Motor neuron (in vitro differentiated cells): Measurements from ENCODE around the gene FUBP3. TPM values are rescaled to one million over a fixed set of nuclear protein-coding genes. Genes with fewer than 3 reads are reported as not detected.

ENCODE experiments used
- ATAC-seq, 8 experiments: fragments of 200-7000 bp; cut with Tn5 transposase; replicated peaks in 6 of 8; 2 replicates each; pipeline ENCODE4 v1.8.0; 2021; ENCODE audit warnings: mild to moderate bottlenecking in 8 of 8, moderate library complexity in 8 of 8
- H3K27ac ChIP-seq, 2 donors: fragments of 250-450 bp; sonication (Bioruptor Pico); 2 replicates each; pipeline ENCODE4 v1.9.0; 2021; ENCODE audit warnings: antibody characterized with exemption in 2 of 2, mild to moderate bottlenecking in 2 of 2, moderate library complexity in 1 of 2
- H3K4me1 ChIP-seq, 2 donors: fragments of 250-450 bp; sonication (Bioruptor Pico); replicated peaks in 1 of 2; 2 replicates each; pipeline ENCODE4 v1.6.1; 2021; ENCODE audit warnings: antibody characterized with exemption in 2 of 2, mild to moderate bottlenecking in 2 of 2, moderate library complexity in 1 of 2
- H3K4me3 ChIP-seq, 5 donors: fragments of 250-450 bp; sonication (Bioruptor Pico); 2 replicates each; pipeline ENCODE4 v1.9.0; 2021; ENCODE audit warnings: antibody characterized with exemption in 5 of 5, mild to moderate bottlenecking in 5 of 5, moderate library complexity in 4 of 5
- WGBS, 10 experiments: fragments of 450-650 bp; shearing (Covaris generic); methylation state at CpG; one replicate each; pipeline ENCODE4 v1.0.0; 2022; 5-methylcytosine and 5-hydroxymethylcytosine counted together
- in situ Hi-C, 9 experiments: fragments of 400-800 bp; cut with MboI; loops; one replicate each; pipeline ENCODE4 v1.15.0; 2021; ENCODE audit warnings: low sequenced_read_pairs in 9 of 9, low pct_unique_long_range_greater_than_20kb in 2 of 9; ENCODE audit not compliant: unreplicated experiment in 9 of 9
- total RNA-seq, 8 experiments: library from RNA; unstranded; fragments of 300-600 nt; gene quantifications; 2 replicates each; pipeline versions ENCODE4 v1.2.3 to v1.2.4, GENCODE V29; 2022

Gene FUBP3
- 10 to 100 TPM; 32.5 to 65.0 (median 50.9) TPM for total RNA-seq

- Histone ChIP-seq H3K27ac (peak within 1 kb of the TSS; percentile 61 to 83), H3K4me1 (peaks cover 6 to 8% of the 10 kb centered on the region in 2 donors), H3K4me3 (peak within 1 kb of the TSS; percentile 61 to 99 (median 89))
- in situ Hi-C loops: no loop called here
- peak; percentile 87 to 97 (median 92) for ATAC-seq
- 0 to 12% (median 0%) methylated on average over 1 to 10 of the region's 74 CpGs; no CpG with 5 or more reads in 3 of the 10 experiments for WGBS, 10 experiments
These were observed at the start of gene FUBP3 for GRCh38 chr9:130578865-130579737. FUBP3 (plus strand) TSS chr9:130579577; CDS start chr9:130579681, 104 bp downstream.

GRCh38 chr9:130530938-130531337, 48.4 kb upstream of the FUBP3 start:
- no peak overlapping the region for H3K27ac ChIP-seq
- peaks cover 9 to 17% of the 10 kb centered on the region in 2 donors for H3K4me1 ChIP-seq
- ATAC-seq: peak in 3 of 8 experiments; percentile 47 to 97 (median 84)
- H3K4me3 ChIP-seq: no peak overlapping the region
- 0 to 100% (median 85%) methylated on average over 1 to 9 of the region's 9 CpGs; no CpG with 5 or more reads in 1 of the 10 experiments for WGBS, 10 experiments
- in situ Hi-C loops: no loop called here

- peaks cover 14 to 19% of the 10 kb centered on the region in 2 donors for H3K4me1 ChIP-seq
- in situ Hi-C loops: no loop called here
- no peak overlapping the region for H3K27ac ChIP-seq
- no peak overlapping the region for H3K4me3 ChIP-seq
- ATAC-seq: no peak
- 92 to 100% (median 95%) methylated on average over 1 to 7 of the region's 8 CpGs; no CpG with 5 or more reads in 3 of the 10 experiments for WGBS, 10 experiments
These were observed 47.7 kb upstream of the FUBP3 start for GRCh38 chr9:130531670-130532069.

- no peak overlapping the region for H3K4me3 ChIP-seq
- H3K4me1 ChIP-seq: peaks cover 10 to 11% of the 10 kb centered on the region in 2 donors
- 50 to 96% (median 73%) methylated on average over 1 to 6 of the region's 10 CpGs; no CpG with 5 or more reads in 5 of the 10 experiments for WGBS, 10 experiments
- ATAC-seq: no peak
- in situ Hi-C loops: no loop called here
- no peak overlapping the region for H3K27ac ChIP-seq
These were observed 46.8 kb upstream of the FUBP3 start for GRCh38 chr9:130532426-130533080.

- H3K4me3 ChIP-seq: peak overlapping the region; percentile 5 to 27 (median 20)
- 0 to 37% (median 8%) methylated on average over 1 to 8 of the region's 28 CpGs; no CpG with 5 or more reads in 4 of the 10 experiments for WGBS, 10 experiments
- H3K4me1 ChIP-seq: peaks cover 10% of the 10 kb centered on the region in 2 donors
- in situ Hi-C loops: no loop called here
- ATAC-seq: peak in 7 of 8 experiments; percentile 57 to 97 (median 95)
- peak overlapping the region; percentile 51 to 71 for H3K27ac ChIP-seq
These were observed 43.4 kb upstream of the FUBP3 start for GRCh38 chr9:130535818-130536521.

GRCh38 chr9:130536701-130537107, 42.7 kb upstream of the FUBP3 start:
- 82 to 100% (median 100%) methylated on average over 1 to 2 of the region's 3 CpGs; no CpG with 5 or more reads in 6 of the 10 experiments for WGBS, 10 experiments
- Histone ChIP-seq H3K4me1 (peaks cover 10% of the 10 kb centered on the region in 2 donors), H3K27ac (peak overlapping the region in 1 of 2 donors; percentile 71), H3K4me3 (no peak overlapping the region)
- in situ Hi-C loops: no loop called here
- ATAC-seq: no peak

GRCh38 chr9:130537346-130538050, 41.9 kb upstream of the FUBP3 start:
- Histone ChIP-seq H3K4me1 (peaks cover 10% of the 10 kb centered on the region in 2 donors), H3K4me3 (no peak overlapping the region), H3K27ac (no peak overlapping the region)
- in situ Hi-C loops: no loop called here
- no peak for ATAC-seq
- 4 to 62% (median 45%) methylated on average over 1 to 16 of the region's 25 CpGs; no CpG with 5 or more reads in 1 of the 10 experiments for WGBS, 10 experiments

- peak in 2 of 8 experiments; percentile 22 to 70 for ATAC-seq
- H3K27ac ChIP-seq: no peak overlapping the region
- H3K4me3 ChIP-seq: no peak overlapping the region
- in situ Hi-C loops: no loop called here
- WGBS, 10 experiments: 50 to 100% (median 80%) methylated on average over 1 to 6 of the region's 11 CpGs; no CpG with 5 or more reads in 1 of the 10 experiments
- H3K4me1 ChIP-seq: peaks cover 10 to 14% of the 10 kb centered on the region in 2 donors
These were observed 39.8 kb upstream of the FUBP3 start for GRCh38 chr9:130539420-130540223.

GRCh38 chr9:130541533-130541932, 37.8 kb upstream of the FUBP3 start:
- Histone ChIP-seq H3K4me3 (no peak overlapping the region), H3K27ac (no peak overlapping the region), H3K4me1 (peaks cover 0 to 5% of the 10 kb centered on the region in 2 donors)
- 0 to 100% (median 78%) methylated on average over 1 to 2 of the region's 2 CpGs; no CpG with 5 or more reads in 4 of the 10 experiments for WGBS, 10 experiments
- no peak for ATAC-seq
- in situ Hi-C loops: no loop called here

GRCh38 chr9:130542038-130542437, 37.3 kb upstream of the FUBP3 start:
- ATAC-seq: no peak
- in situ Hi-C loops: no loop called here
- no peak overlapping the region for H3K4me3 ChIP-seq
- WGBS, 10 experiments: 27 to 100% (median 94%) methylated on average over 1 to 5 of the region's 5 CpGs; no CpG with 5 or more reads in 3 of the 10 experiments
- H3K27ac ChIP-seq: no peak overlapping the region
- peaks cover 0 to 3% of the 10 kb centered on the region in 2 donors for H3K4me1 ChIP-seq

GRCh38 chr9:130542457-130543228, 36.7 kb upstream of the FUBP3 start:
- H3K4me3 ChIP-seq: no peak overlapping the region
- H3K27ac ChIP-seq: no peak overlapping the region
- peaks cover 0 to 3% of the 10 kb centered on the region in 2 donors for H3K4me1 ChIP-seq
- WGBS, 10 experiments: 33 to 67% (median 63%) methylated on average over 1 to 4 of the region's 7 CpGs; no CpG with 5 or more reads in 5 of the 10 experiments
- ATAC-seq: peak in 3 of 8 experiments; percentile 12 to 43 (median 18)
- in situ Hi-C loops: no loop called here
